Activated naive CD4-positive, alpha-beta T cell treated with anti-CD3 and anti-CD28 coated beads, Interleukin-2, amount 50 U/mL, for 24 hours (primary cell): ENCODE results near the gene FZR1.

Experiments
- H3K27ac Mint-ChIP-seq: one replicate; pipeline ENCODE4 v1.8.0; 2021; ENCODE audit warnings: mild to moderate bottlenecking, mixed read lengths
- H3K27me3 Mint-ChIP-seq: one replicate; pipeline ENCODE4 v1.8.0; 2021; ENCODE audit warnings: mixed read lengths
- H3K36me3 Mint-ChIP-seq: one replicate; pipeline ENCODE4 v1.8.0; 2021; ENCODE audit warnings: mixed read lengths
- H3K4me1 Mint-ChIP-seq: one replicate; pipeline ENCODE4 v1.8.0; 2021; ENCODE audit warnings: mixed read lengths
- H3K4me3 Mint-ChIP-seq: one replicate; pipeline ENCODE4 v1.8.0; 2021; ENCODE audit warnings: mild to moderate bottlenecking, mixed read lengths
- H3K9me3 Mint-ChIP-seq: one replicate; pipeline ENCODE4 v1.8.0; 2021; ENCODE audit warnings: mixed read lengths

The FZR1 gene

GRCh38 chr19:3537438-3538240 lies 31.5 kb downstream of the FZR1 start:
- Mint-ChIP-seq H3K27ac (no peak overlapping the region), H3K36me3 (peaks cover 4% of the 10 kb centered on the region), H3K27me3 (no peaks in the 10 kb centered on the region), H3K4me3 (no peak overlapping the region), H3K4me1 (no peaks in the 10 kb centered on the region), H3K9me3 (no peaks in the 10 kb centered on the region)

- no peaks in the 10 kb centered on the region for H3K27me3 Mint-ChIP-seq
- no peaks in the 10 kb centered on the region for H3K9me3 Mint-ChIP-seq
- peaks cover 4% of the 10 kb centered on the region for H3K36me3 Mint-ChIP-seq
- H3K4me3 Mint-ChIP-seq = no peak overlapping the region
- H3K27ac Mint-ChIP-seq = peak overlapping the region; percentile 12
- H3K4me1 Mint-ChIP-seq = no peaks in the 10 kb centered on the region
Measured at GRCh38 chr19:3538258-3538929, 32.3 kb downstream of the FZR1 start.

- Mint-ChIP-seq H3K9me3 (no peaks in the 10 kb centered on the region), H3K27ac (peak within 1 kb of the TSS; percentile 12), H3K36me3 (peaks cover 4% of the 10 kb centered on the region), H3K4me3 (no peak within 1 kb of the TSS), H3K27me3 (no peaks in the 10 kb centered on the region), H3K4me1 (no peaks in the 10 kb centered on the region)
Measured at GRCh38 chr19:3538965-3539755, 33.0 kb downstream of the FZR1 start, which contains the start of gene TEKTIP1. TSS of gene TEKTIP1 (plus strand) at chr19:3539174. CDS start at chr19:3539178, 4 bp downstream.

- Mint-ChIP-seq H3K27ac (no peak overlapping the region), H3K4me3 (no peak overlapping the region), H3K9me3 (no peaks in the 10 kb centered on the region), H3K36me3 (peaks cover 4% of the 10 kb centered on the region), H3K27me3 (no peaks in the 10 kb centered on the region), H3K4me1 (no peaks in the 10 kb centered on the region)
Measured at GRCh38 chr19:3539756-3540118, 33.6 kb downstream of the FZR1 start.

- peaks cover 7% of the 10 kb centered on the region for H3K36me3 Mint-ChIP-seq
- H3K4me3 Mint-ChIP-seq = no peak overlapping the region
- no peaks in the 10 kb centered on the region for H3K9me3 Mint-ChIP-seq
- no peaks in the 10 kb centered on the region for H3K27me3 Mint-ChIP-seq
- H3K27ac Mint-ChIP-seq = no peak overlapping the region
- peaks cover 11% of the 10 kb centered on the region for H3K4me1 Mint-ChIP-seq
Measured at GRCh38 chr19:3543150-3544057, 37.3 kb downstream of the FZR1 start.

GRCh38 chr19:3544058-3544376 lies 37.9 kb downstream of the FZR1 start:
- H3K27ac Mint-ChIP-seq = no peak overlapping the region
- H3K9me3 Mint-ChIP-seq = no peaks in the 10 kb centered on the region
- H3K4me3 Mint-ChIP-seq = no peak overlapping the region
- peaks cover 11% of the 10 kb centered on the region for H3K4me1 Mint-ChIP-seq
- H3K27me3 Mint-ChIP-seq = no peaks in the 10 kb centered on the region
- H3K36me3 Mint-ChIP-seq = peaks cover 7% of the 10 kb centered on the region

GRCh38 chr19:3544742-3545668 lies 38.9 kb downstream of the FZR1 start:
- Mint-ChIP-seq H3K36me3 (peaks cover 4% of the 10 kb centered on the region), H3K27me3 (no peaks in the 10 kb centered on the region), H3K4me3 (no peak overlapping the region), H3K4me1 (peaks cover 11% of the 10 kb centered on the region), H3K9me3 (no peaks in the 10 kb centered on the region), H3K27ac (peak overlapping the region; percentile 51)

- no peaks in the 10 kb centered on the region for H3K27me3 Mint-ChIP-seq
- peaks cover 4% of the 10 kb centered on the region for H3K36me3 Mint-ChIP-seq
- no peaks in the 10 kb centered on the region for H3K9me3 Mint-ChIP-seq
- H3K27ac Mint-ChIP-seq = no peak overlapping the region
- peaks cover 11% of the 10 kb centered on the region for H3K4me1 Mint-ChIP-seq
- H3K4me3 Mint-ChIP-seq = no peak overlapping the region
Measured at GRCh38 chr19:3545669-3546034, 39.5 kb downstream of the FZR1 start.

GRCh38 chr19:3546119-3546518 lies 40.0 kb downstream of the FZR1 start:
- no peaks in the 10 kb centered on the region for H3K9me3 Mint-ChIP-seq
- no peaks in the 10 kb centered on the region for H3K27me3 Mint-ChIP-seq
- H3K27ac Mint-ChIP-seq = no peak overlapping the region
- peaks cover 11% of the 10 kb centered on the region for H3K4me1 Mint-ChIP-seq
- H3K36me3 Mint-ChIP-seq = peaks cover 4% of the 10 kb centered on the region
- no peak overlapping the region for H3K4me3 Mint-ChIP-seq

- Mint-ChIP-seq H3K9me3 (no peaks in the 10 kb centered on the region), H3K36me3 (peaks cover 4% of the 10 kb centered on the region), H3K4me1 (peaks cover 17% of the 10 kb centered on the region), H3K27ac (peak overlapping the region; percentile 46), H3K27me3 (no peaks in the 10 kb centered on the region), H3K4me3 (no peak overlapping the region)
Measured at GRCh38 chr19:3547301-3547731, 41.2 kb downstream of the FZR1 start.

GRCh38 chr19:3547767-3548282 lies 41.7 kb downstream of the FZR1 start:
- H3K9me3 Mint-ChIP-seq = no peaks in the 10 kb centered on the region

GRCh38 chr19:3548606-3549005 lies 42.5 kb downstream of the FZR1 start:
- H3K9me3 Mint-ChIP-seq = no peaks in the 10 kb centered on the region
- H3K36me3 Mint-ChIP-seq = peaks cover 4% of the 10 kb centered on the region
- no peaks in the 10 kb centered on the region for H3K27me3 Mint-ChIP-seq
- H3K4me3 Mint-ChIP-seq = no peak overlapping the region
- no peak overlapping the region for H3K27ac Mint-ChIP-seq
- peaks cover 22% of the 10 kb centered on the region for H3K4me1 Mint-ChIP-seq

More at GRCh38 chr19:3547767-3548282, 41.7 kb downstream of the FZR1 start:
- no peaks in the 10 kb centered on the region for H3K27me3 Mint-ChIP-seq
- H3K36me3 Mint-ChIP-seq = peaks cover 4% of the 10 kb centered on the region
- H3K4me3 Mint-ChIP-seq = no peak overlapping the region
- no peak overlapping the region for H3K27ac Mint-ChIP-seq
- peaks cover 18% of the 10 kb centered on the region for H3K4me1 Mint-ChIP-seq

GRCh38 chr19:3549816-3550215 lies 43.7 kb downstream of the FZR1 start:
- Mint-ChIP-seq H3K4me3 (no peak overlapping the region), H3K27me3 (no peaks in the 10 kb centered on the region), H3K4me1 (peaks cover 28% of the 10 kb centered on the region), H3K36me3 (peaks cover 4% of the 10 kb centered on the region), H3K27ac (no peak overlapping the region), H3K9me3 (no peaks in the 10 kb centered on the region)
